Measurements from ENCODE around the gene MAD1L1.
"Not testable (repeated sequence)": the region's sequence is repeated elsewhere in the genome, so short reads cannot be mapped to it uniquely, and the experiment has no call there.

MAD1L1 gene

DNA sequence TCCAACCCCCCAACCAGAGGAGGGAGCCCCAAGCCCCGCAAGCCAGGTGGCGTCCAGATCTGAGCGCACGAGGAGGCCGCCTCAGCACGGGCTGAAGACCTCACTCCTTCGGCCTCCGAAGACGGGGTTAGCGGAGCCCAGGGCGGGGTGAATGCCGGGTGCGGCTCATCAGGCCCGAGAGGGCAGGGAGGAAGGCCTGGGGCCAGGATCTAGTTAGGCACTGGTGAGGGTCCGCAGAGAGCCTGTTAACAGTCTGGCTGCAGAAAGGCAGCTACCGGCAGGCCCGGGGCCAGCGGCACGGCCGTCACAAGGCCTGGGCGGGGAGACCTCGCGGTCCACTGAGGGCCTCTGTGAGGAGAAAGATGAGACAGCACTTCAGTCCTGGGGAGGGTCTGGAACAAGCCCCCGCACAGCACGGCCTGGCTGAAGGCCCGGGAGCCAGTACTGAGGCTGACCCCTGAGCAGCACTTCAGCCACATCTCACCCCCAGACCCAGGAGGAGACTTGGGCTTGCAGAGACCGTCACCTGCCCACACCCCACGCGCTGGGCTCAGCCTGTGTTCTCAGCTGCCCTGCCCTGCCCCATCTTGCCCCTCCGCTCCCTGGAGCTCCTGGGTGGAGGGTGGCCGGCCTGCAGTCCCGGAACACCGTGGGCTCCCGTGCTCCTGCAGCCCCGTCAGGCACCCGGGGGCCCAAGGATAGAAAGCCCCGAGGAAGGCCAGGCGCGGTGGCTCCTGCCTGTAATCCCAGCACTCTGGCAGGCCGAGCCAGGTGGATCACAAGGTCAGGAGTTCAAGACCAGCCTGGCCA, 369.4 kb downstream of the MAD1L1 start:
- Histone ChIP-seq H3K36me3 (ENCODE audit: insufficient read depth, low read depth, low read length) (no peaks in the 10 kb centered on the region), H3K4me3 (ENCODE audit: low read length) (no peak overlapping the region), H3K4me1 (ENCODE audit: insufficient read depth, low read length) (peaks cover 7% of the 10 kb centered on the region; the same call in 1 of the 2 replicates), H3K9ac (ENCODE audit: low read depth, low read length) (no peak overlapping the region), H3K27me3 (ENCODE audit: insufficient read depth, low read length) (no peaks in the 10 kb centered on the region), H3K9me3 (ENCODE audit: insufficient read depth, low read depth, low read length) (no peaks in the 10 kb centered on the region), H3K27ac (ENCODE audit: low read length) (no peak overlapping the region)

DNA sequence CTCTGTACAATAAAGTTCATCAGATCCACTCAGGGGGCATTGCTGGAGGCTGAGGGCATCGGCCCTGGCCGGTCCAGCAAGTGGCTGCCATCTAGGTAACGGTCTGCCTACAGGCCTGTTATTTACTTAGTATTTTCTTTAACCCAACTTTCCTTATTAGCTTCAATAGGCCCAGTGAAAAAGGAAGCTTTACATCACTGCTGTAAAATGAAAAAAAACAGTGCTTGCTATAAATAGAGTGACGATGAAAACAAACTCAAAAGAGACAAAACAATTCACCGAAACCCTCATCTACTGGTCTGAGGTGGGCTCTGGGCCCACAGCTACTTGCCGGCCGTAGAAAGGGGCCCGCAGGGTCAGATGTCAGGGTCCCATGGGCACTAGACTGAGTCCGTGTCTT, 370.2 kb downstream of the MAD1L1 start:
- Histone ChIP-seq H3K4me3 (ENCODE audit: low read length) (no peak overlapping the region), H3K9ac (ENCODE audit: low read depth, low read length) (no peak overlapping the region), H3K27me3 (ENCODE audit: insufficient read depth, low read length) (no peaks in the 10 kb centered on the region), H3K27ac (ENCODE audit: low read length) (no peak overlapping the region), H3K36me3 (ENCODE audit: insufficient read depth, low read depth, low read length) (no peaks in the 10 kb centered on the region), H3K4me1 (ENCODE audit: insufficient read depth, low read length) (peaks cover 7% of the 10 kb centered on the region; the same call in 1 of the 2 replicates), H3K9me3 (ENCODE audit: insufficient read depth, low read depth, low read length) (no peaks in the 10 kb centered on the region)

DNA sequence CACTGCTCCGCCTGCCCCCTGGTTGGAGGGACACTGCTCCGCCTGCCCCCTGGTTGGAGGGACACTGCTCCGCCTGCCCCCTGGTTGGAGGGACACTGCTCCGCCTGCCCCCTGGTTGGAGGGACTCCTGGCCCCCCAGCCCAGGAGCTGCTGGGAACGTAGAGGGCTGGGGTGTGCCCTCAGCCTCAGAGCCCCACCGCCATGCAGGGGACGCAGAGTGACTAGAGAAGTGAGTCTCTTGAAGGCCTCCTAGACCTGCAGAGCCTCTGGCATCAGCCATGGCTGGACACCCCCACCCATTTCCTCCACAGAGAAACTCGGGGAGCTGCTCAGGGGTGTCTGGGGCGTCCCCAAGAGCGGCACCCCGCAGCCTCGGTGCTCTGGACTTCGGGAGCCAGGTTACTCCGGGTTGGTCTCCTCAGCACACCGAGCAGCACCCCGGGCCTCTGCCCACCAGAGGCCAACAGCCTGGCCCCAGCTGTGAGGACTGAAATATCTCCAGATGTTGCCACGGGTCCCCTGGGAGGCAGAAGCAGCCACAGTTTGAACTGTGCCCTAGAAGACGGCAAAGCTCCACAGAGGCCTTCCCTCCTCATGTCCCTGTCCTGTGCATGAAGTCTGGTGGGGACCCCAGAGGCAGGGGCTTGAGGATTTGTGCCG, 370.8 kb downstream of the MAD1L1 start:
- no peak overlapping the region for H3K27ac ChIP-seq (ENCODE audit: low read length)
- peaks cover 7% of the 10 kb centered on the region; the same call in 1 of the 2 replicates for H3K4me1 ChIP-seq (ENCODE audit: insufficient read depth, low read length)
- no peak overlapping the region for H3K4me3 ChIP-seq (ENCODE audit: low read length)
- no peaks in the 10 kb centered on the region for H3K27me3 ChIP-seq (ENCODE audit: insufficient read depth, low read length)
- no peak overlapping the region for H3K9ac ChIP-seq (ENCODE audit: low read depth, low read length)
- H3K9me3 ChIP-seq (ENCODE audit: insufficient read depth, low read depth, low read length): no peaks in the 10 kb centered on the region
- no peaks in the 10 kb centered on the region for H3K36me3 ChIP-seq (ENCODE audit: insufficient read depth, low read depth, low read length)

- H3K4me3 ChIP-seq (ENCODE audit: low read length); H3K9ac ChIP-seq (ENCODE audit: low read depth, low read length); H3K27ac ChIP-seq (ENCODE audit: low read length); H3K36me3 ChIP-seq (ENCODE audit: insufficient read depth, low read depth, low read length); H3K9me3 ChIP-seq (ENCODE audit: insufficient read depth, low read depth, low read length); H3K4me1 ChIP-seq (ENCODE audit: insufficient read depth, low read length); H3K27me3 ChIP-seq (ENCODE audit: insufficient read depth, low read length): not testable (repeated sequence)
These were observed 371.6 kb downstream of the MAD1L1 start for GRCh38 chr7:1860881-1861798.

DNA sequence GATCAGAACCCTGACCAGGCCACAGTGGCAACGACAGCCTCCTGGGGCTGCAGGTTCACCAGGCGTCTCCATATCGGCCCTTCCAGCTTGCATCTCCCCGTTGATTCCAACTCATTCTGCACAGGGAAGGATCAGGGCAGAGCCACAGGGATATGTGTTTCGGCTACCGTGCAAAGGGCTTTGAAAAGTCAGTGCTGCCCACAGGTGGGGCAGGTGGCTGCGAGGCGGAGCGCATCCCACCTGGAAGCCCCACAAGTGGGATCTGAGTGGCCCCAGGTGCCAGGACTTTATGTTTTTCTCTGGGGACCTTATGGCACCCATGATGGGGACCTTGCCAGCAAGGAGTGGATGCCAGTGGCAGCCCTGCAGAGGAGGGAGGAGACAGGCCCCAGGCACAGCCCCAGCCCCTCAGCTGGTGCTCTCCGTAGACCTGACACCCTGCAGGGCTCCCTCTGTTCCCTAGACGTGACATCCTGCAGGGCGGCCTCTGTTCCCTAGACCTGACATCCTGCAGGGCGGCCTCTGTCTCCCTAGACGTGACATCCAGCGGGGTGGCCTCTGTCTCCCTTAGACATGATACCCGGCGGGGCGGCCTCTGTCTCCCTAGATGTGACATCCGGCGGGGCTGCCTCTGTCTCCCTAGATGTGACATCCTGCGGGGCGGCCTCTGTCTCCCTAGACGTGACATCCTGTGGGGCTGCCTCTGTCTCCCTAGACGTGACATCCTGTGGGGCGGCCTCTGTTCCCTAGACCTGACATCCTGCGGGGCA, 373.3 kb downstream of the MAD1L1 start:
- H3K4me1 ChIP-seq (ENCODE audit: insufficient read depth, low read length): peaks cover 6% of the 10 kb centered on the region; the same call in 1 of the 2 replicates
- H3K4me3 ChIP-seq (ENCODE audit: low read length): no peak overlapping the region
- no peak overlapping the region for H3K27ac ChIP-seq (ENCODE audit: low read length)
- H3K9me3 ChIP-seq (ENCODE audit: insufficient read depth, low read depth, low read length): no peaks in the 10 kb centered on the region
- no peaks in the 10 kb centered on the region for H3K36me3 ChIP-seq (ENCODE audit: insufficient read depth, low read depth, low read length)
- no peak overlapping the region for H3K9ac ChIP-seq (ENCODE audit: low read depth, low read length)
- H3K27me3 ChIP-seq (ENCODE audit: insufficient read depth, low read length): no peaks in the 10 kb centered on the region

DNA sequence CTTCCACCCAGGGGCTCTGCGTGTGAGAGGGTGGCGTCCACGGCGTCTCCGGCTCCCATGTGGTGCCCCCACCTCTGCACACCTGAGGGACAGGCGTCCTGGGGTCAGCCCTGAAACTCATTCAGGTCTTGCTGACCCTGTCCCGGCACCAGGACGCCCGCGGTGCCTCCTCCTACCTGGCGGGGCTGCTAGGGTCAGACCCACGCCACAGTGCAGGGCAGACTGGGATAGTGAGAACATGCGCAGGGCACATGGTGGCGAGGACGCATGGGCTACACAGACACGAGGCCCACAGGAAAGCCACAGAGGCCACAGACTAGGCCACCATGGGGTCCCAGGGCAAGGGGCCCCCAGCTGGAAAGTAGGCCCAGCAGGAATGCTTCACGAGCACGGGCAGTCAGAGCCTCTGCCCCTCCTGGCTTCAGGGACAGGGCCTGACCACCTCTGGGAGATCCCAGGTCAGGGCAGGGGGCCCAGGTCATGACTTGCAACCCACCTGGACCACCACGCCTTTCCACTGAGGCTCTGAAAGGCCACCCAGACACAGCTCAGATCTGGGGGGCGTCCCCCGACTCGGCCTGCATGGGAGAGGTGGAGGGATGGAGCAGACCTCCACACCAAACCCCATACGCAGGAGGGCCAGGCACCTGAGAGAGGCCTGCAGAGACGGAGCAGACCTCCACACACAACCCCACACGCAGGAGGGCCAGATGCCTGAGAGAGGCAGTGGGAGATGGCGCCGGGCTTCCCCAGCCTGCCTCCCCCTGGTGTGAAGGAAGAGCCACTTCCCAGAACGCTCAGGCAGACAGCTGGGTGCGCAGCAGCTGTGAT, 374.1 kb downstream of the MAD1L1 start:
- no peaks in the 10 kb centered on the region for H3K4me1 ChIP-seq (ENCODE audit: insufficient read depth, low read length)
- H3K9me3 ChIP-seq (ENCODE audit: insufficient read depth, low read depth, low read length): no peaks in the 10 kb centered on the region
- no peak overlapping the region for H3K27ac ChIP-seq (ENCODE audit: low read length)
- H3K36me3 ChIP-seq (ENCODE audit: insufficient read depth, low read depth, low read length): no peaks in the 10 kb centered on the region
- H3K4me3 ChIP-seq (ENCODE audit: low read length): no peak overlapping the region
- H3K27me3 ChIP-seq (ENCODE audit: insufficient read depth, low read length): no peaks in the 10 kb centered on the region
- no peak overlapping the region for H3K9ac ChIP-seq (ENCODE audit: low read depth, low read length)

DNA sequence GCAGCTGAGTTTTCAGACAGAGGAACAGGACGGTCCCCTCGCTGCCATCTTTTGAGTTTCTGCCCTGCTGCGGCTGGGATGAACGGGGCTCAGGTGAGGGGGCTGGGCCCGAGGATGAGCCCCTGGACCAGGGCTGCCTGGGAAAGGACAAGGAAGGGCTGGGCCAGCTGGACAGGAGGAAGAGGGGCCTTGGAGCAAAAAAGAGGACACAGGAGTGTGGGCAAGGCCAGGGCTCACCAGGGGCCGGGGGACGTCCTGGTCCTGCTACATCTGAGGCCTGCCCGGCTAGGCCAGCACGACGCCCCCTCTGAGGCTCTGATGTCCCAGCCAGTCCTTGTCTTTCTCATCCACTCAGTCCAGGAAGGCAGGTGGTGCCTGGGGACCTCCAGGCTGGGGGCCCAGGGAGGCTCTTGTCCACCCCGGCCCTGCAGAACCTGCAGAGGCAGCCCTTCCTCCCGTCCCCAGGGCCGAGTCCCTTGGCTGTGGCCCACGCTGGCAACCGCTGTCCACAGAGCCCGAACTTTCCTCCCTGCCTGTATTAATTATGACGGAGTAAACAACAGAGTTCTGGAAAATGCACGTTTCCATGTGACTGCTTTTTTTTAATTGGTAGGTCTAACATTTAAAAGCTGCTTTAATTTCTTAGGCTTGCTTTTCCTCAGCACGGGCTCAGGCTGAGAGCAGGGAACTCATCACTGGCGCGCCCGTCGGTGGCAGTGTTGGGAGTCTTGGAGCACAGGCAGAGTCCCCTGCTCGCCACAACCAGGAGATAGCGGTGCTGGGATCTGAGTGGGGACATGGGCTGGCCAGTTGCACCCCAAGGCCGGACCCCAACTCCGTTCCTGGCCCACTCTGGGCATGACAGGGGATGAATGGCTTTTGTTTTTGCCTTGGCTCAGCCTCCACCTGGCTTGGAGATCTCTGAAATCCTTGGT, 375.0 kb downstream of the MAD1L1 start:
- H3K27me3 ChIP-seq (ENCODE audit: insufficient read depth, low read length): no peaks in the 10 kb centered on the region
- H3K4me1 ChIP-seq (ENCODE audit: insufficient read depth, low read length): no peaks in the 10 kb centered on the region
- H3K36me3 ChIP-seq (ENCODE audit: insufficient read depth, low read depth, low read length): no peaks in the 10 kb centered on the region
- H3K9ac ChIP-seq (ENCODE audit: low read depth, low read length): no peak overlapping the region
- no peaks in the 10 kb centered on the region for H3K9me3 ChIP-seq (ENCODE audit: insufficient read depth, low read depth, low read length)
- H3K27ac ChIP-seq (ENCODE audit: low read length): no peak overlapping the region
- H3K4me3 ChIP-seq (ENCODE audit: low read length): no peak overlapping the region

DNA sequence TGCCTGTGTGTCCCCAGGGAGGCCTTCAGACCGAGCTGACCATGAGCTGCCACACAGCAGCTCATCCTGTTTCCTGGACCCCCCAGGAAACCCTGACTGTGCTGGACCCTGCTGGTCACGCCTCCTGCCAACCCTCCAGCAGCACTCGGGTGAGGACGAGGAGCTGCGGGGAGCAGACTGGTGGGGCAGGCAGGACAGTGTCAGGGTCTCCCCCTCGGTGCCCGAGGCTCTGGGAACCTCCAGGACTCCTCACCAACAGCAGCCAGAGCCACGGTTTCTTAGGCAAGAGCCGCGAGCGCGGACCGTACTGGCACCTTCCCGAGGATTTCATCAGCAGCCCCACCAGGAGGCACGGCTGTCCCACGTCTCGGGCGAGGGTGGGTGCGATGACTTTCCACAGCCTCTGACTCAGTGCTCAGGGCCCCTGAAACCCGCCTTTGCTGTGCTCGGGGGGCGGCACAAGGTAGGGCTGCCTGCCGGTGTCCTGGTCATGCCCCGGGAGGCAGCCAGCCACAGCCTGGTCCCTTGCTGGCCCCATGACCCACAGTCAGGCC, 375.8 kb downstream of the MAD1L1 start:
- no peaks in the 10 kb centered on the region for H3K9me3 ChIP-seq (ENCODE audit: insufficient read depth, low read depth, low read length)
- no peaks in the 10 kb centered on the region for H3K36me3 ChIP-seq (ENCODE audit: insufficient read depth, low read depth, low read length)
- no peak overlapping the region for H3K9ac ChIP-seq (ENCODE audit: low read depth, low read length)
- H3K27me3 ChIP-seq (ENCODE audit: insufficient read depth, low read length): no peaks in the 10 kb centered on the region
- H3K4me3 ChIP-seq (ENCODE audit: low read length): no peak overlapping the region
- no peak overlapping the region for H3K27ac ChIP-seq (ENCODE audit: low read length)
- no peaks in the 10 kb centered on the region for H3K4me1 ChIP-seq (ENCODE audit: insufficient read depth, low read length)

DNA sequence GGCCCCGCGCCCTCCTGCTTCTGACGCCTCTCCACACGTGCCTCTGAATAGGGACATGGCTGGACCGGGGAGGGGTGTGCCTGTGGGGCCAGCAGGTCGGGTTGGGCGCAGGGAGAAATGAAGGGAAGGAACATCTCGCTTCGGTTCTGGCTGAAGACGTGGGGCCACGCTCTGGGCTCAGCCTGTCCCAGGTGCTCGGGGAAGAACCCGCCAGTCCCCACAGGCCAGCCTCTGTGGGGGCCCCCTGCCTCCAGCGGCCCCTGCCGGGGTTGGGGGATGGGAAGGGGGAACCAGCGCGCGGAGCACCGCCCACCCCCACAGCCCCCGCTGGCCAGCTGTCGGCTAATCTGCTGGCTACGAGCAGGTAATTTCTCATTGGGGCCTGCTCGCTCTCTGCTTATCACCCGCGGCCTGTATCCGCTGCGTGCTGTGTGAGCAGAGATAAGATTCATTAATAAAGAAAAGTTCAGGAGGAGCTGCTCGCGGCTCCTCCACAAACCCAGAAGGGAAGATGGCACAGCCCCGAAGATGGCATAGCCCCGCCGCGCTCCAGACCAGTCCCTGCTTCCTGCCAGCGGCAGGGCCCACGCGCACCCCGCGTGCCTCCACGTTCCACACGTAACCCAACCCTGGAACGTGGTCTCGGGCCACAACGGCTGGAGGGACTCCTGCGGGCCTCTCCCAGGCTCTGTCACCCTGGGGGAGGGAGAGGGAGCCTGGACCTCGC, 376.4 kb downstream of the MAD1L1 start:
- Histone ChIP-seq H3K9ac (ENCODE audit: low read depth, low read length) (no peak overlapping the region), H3K36me3 (ENCODE audit: insufficient read depth, low read depth, low read length) (no peaks in the 10 kb centered on the region), H3K9me3 (ENCODE audit: insufficient read depth, low read depth, low read length) (no peaks in the 10 kb centered on the region), H3K4me3 (ENCODE audit: low read length) (no peak overlapping the region), H3K27ac (ENCODE audit: low read length) (no peak overlapping the region), H3K27me3 (ENCODE audit: insufficient read depth, low read length) (no peaks in the 10 kb centered on the region), H3K4me1 (ENCODE audit: insufficient read depth, low read length) (no peaks in the 10 kb centered on the region)
